SK-N-SH (cell line): ENCODE results near the gene YARS1. TPM values are rescaled to one million over a fixed set of nuclear protein-coding genes. Genes with fewer than 3 reads are reported as not detected.

Experiments used
- CTCF ChIA-PET: fragments of 300-600, 350-600 bp; formaldehyde crosslinking; extraction: SDS; loops from one replicate; lab custom pipeline; 2021; lab: Yijun Ruan, JAX
- POLR2A ChIA-PET: fragments of 350-600 bp; sonication (Branson Sonifier 250); formaldehyde crosslinking; extraction: SDS; loops from one replicate; lab custom pipeline; 2020; ENCODE audit warnings: antibody characterized with exemption, inconsistent platforms; lab: Yijun Ruan, JAX
- DNase-seq: peaks from one replicate; pipeline ENCODE4 v3.0.0; 2012
- H2AFZ ChIP-seq: fragments of 200-600 bp; sonication (generic); 2 replicates; pipeline ENCODE4 v1.8.1; 2016; ENCODE audit warnings: antibody characterized with exemption, mild to moderate bottlenecking, low read depth
- H3F3A ChIP-seq: fragments of 200-600 bp; sonication (generic); replicated peaks from 2 replicates; pipeline ENCODE3; 2016; ENCODE audit warnings: antibody characterized with exemption, mild to moderate bottlenecking; ENCODE audit not compliant: insufficient read depth
- H3K27ac ChIP-seq, 2 experiments: fragments of 200-500 bp in 1 of 2; fragments of 200-600 bp in 1 of 2; sonication (Bioruptor generic) in 1 of 2; sonication (generic), shearing (Covaris generic) in 1 of 2; 2 replicates each; pipeline versions ENCODE4 v1.5.1 to v1.6.1; 2014 to 2016; ENCODE audit warnings: low read depth in 2 of 2, inconsistent platforms in 1 of 2, low read length in 1 of 2, mild to moderate bottlenecking in 1 of 2, mixed read lengths in 1 of 2
- H3K27me3 ChIP-seq: fragments of 200-600 bp; sonication (generic), shearing (Covaris generic); 2 replicates; pipeline ENCODE4 v1.6.1; 2016; ENCODE audit warnings: mixed run types; ENCODE audit not compliant: insufficient read depth
- H3K36me3 ChIP-seq, 2 experiments: fragments of 200-500 bp in 1 of 2; fragments of 200-600 bp in 1 of 2; sonication (Bioruptor generic) in 1 of 2; sonication (generic) in 1 of 2; replicated peaks in 1 of 2; 2 replicates each; pipeline versions ENCODE3 to v1.5.1; 2014 to 2016; ENCODE audit warnings: low read length in 1 of 2, mild to moderate bottlenecking in 1 of 2; ENCODE audit not compliant: insufficient read depth in 2 of 2, control insufficient read depth in 1 of 2
- H3K4me1 ChIP-seq, 2 experiments: fragments of 200-500 bp in 1 of 2; fragments of 200-600 bp in 1 of 2; sonication (Bioruptor generic) in 1 of 2; sonication (generic), shearing (Covaris generic) in 1 of 2; 2 replicates each; pipeline versions ENCODE4 v1.5.1 to v1.6.1; 2014 to 2016; ENCODE audit warnings: low read depth in 1 of 2, low read length in 1 of 2, mixed run types in 1 of 2; ENCODE audit not compliant: insufficient read depth in 2 of 2, control insufficient read depth in 1 of 2
- H3K4me2 ChIP-seq: fragments of 200-600 bp; sonication (generic), shearing (Covaris generic); 2 replicates; pipeline ENCODE4 v1.6.1; 2017; ENCODE audit warnings: mixed run types
- H3K4me3 ChIP-seq, 2 experiments: fragments of 200-500 bp in 1 of 2; fragments of 200-600 bp in 1 of 2; sonication (Bioruptor generic) in 1 of 2; sonication (generic), shearing (Covaris generic) in 1 of 2; 2 replicates each; pipeline versions ENCODE4 v1.5.1 to v1.8.1; 2014 to 2016; ENCODE audit warnings: low read depth in 2 of 2, inconsistent platforms in 1 of 2, low read length in 1 of 2, mild to moderate bottlenecking in 1 of 2, mixed read lengths in 1 of 2, moderate library complexity in 1 of 2
- H3K79me2 ChIP-seq: fragments of 200-600 bp; sonication (generic); 2 replicates; pipeline ENCODE4 v1.8.1; 2017; ENCODE audit warnings: mild to moderate bottlenecking; ENCODE audit not compliant: insufficient read depth
- H3K9ac ChIP-seq: fragments of 200-600 bp; sonication (generic); 2 replicates; pipeline ENCODE4 v1.6.1; 2017; ENCODE audit warnings: mixed run types
- H3K9me2 ChIP-seq: fragments of 200-600 bp; sonication (generic); 2 replicates; pipeline ENCODE4 v1.6.1; 2017; ENCODE audit warnings: mixed run types
- H3K9me3 ChIP-seq: fragments of 200-600 bp; sonication (generic); 2 replicates; pipeline ENCODE4 v1.6.1; 2017; ENCODE audit warnings: mixed run types, mild to moderate bottlenecking, moderate library complexity
- H4K20me1 ChIP-seq: fragments of 200-600 bp; sonication (generic); 2 replicates; pipeline ENCODE4 v1.6.1; 2017; ENCODE audit warnings: mild to moderate bottlenecking, mixed run types; ENCODE audit not compliant: insufficient read depth
- ELF1 ChIP-seq: IDR thresholded peaks from 2 replicates; pipeline ENCODE4 v1.4.0; 2012
- FOXM1 ChIP-seq: IDR thresholded peaks from 2 replicates; pipeline ENCODE4 v1.4.0; 2012; ENCODE audit warnings: low read depth, mild to moderate bottlenecking
- GABPA ChIP-seq: IDR thresholded peaks from 2 replicates; pipeline ENCODE4 v1.4.0; 2012; ENCODE audit warnings: low read depth, mild to moderate bottlenecking
- GATA2 ChIP-seq: sonication (generic); formaldehyde crosslinking; IDR thresholded peaks from 2 replicates; pipeline ENCODE4 v1.5.0; 2020; ENCODE audit warnings: mild to moderate bottlenecking, missing genetic modification reagents
- RFX5 ChIP-seq: IDR thresholded peaks from 2 replicates; pipeline ENCODE4 v1.6.1; 2012; ENCODE audit warnings: mild to moderate bottlenecking, improper control_type of control experiment, low read length
- SMC3 ChIP-seq: IDR thresholded peaks from 2 replicates; pipeline ENCODE4 v1.6.1; 2012; ENCODE audit warnings: low read depth, low read length, improper control_type of control experiment
- TAF1 ChIP-seq: IDR thresholded peaks from 2 replicates; pipeline ENCODE4 v1.6.1; 2012; ENCODE audit warnings: low read depth, mild to moderate bottlenecking, low read length, moderate library complexity, borderline replicate concordance
- TCF12 ChIP-seq: IDR thresholded peaks from 2 replicates; pipeline ENCODE4 v1.4.0; 2012
- TEAD4 ChIP-seq: IDR thresholded peaks from 2 replicates; pipeline ENCODE4 v1.4.0; 2012; ENCODE audit warnings: mild to moderate bottlenecking, borderline replicate concordance; ENCODE audit not compliant: insufficient read depth
- YY1 ChIP-seq: IDR thresholded peaks from 2 replicates; pipeline ENCODE4 v1.4.0; 2012; ENCODE audit warnings: low read depth, mild to moderate bottlenecking
- WGBS: methylation state at CpG from one replicate; pipeline ENCODE4 v1.1.6; 2017; ENCODE audit warnings: low lambda C conversion rate; 5-methylcytosine and 5-hydroxymethylcytosine counted together
- polyA plus RNA-seq, 3 experiments: library from polyadenylated mRNA; depleted of rRNA; stranded (reverse); fragments of >200 nt; gene quantifications; 2 replicates each; pipeline ENCODE4 v1.2.3, GENCODE V29; 2012
- TF ChIP-seq, protein P1 (sequence below): IDR thresholded peaks from 2 replicates; pipeline ENCODE4 v1.4.0; 2012; ENCODE audit warnings: low read depth, borderline replicate concordance

The YARS1 gene
- polyA plus RNA-seq, 1 of the 3 experiments (the other 2 are of a cell fraction), result 46.3 TPM

- Histone ChIP-seq H3K4me3 (no peak overlapping the region), H4K20me1 (peaks cover 5% of the 10 kb centered on the region; the same call in 1 of the 2 replicates), H3K27me3 (no peaks in the 10 kb centered on the region), H3K9me3 (no peaks in the 10 kb centered on the region), H3K79me2 (peaks cover 16% of the 10 kb centered on the region), H2AFZ (no peak overlapping the region), H3K4me2 (no peak overlapping the region), H3K9ac (no peak overlapping the region), H3K9me2 (no peaks in the 10 kb centered on the region), H3K27ac (no peak overlapping the region), H3K36me3 (peaks cover 22 to 51% of the 10 kb centered on the region in 2 experiments), H3K4me1 (peaks cover 0 to 1% of the 10 kb centered on the region in 2 experiments; a peak in 1 of 4 replicates), H3F3A (peaks cover 21% of the 10 kb centered on the region)
- no peak for TF ChIP-seq TAF1
- ChIA-PET POLR2A (no interaction called here), CTCF (no interaction called here)
- WGBS, result 82% methylated on average over 9 of the region's 9 CpGs
- no peak for DNase-seq
Observed at GRCh38 chr1:32801096-32801715, 16.0 kb downstream of the YARS1 start.

DNA sequence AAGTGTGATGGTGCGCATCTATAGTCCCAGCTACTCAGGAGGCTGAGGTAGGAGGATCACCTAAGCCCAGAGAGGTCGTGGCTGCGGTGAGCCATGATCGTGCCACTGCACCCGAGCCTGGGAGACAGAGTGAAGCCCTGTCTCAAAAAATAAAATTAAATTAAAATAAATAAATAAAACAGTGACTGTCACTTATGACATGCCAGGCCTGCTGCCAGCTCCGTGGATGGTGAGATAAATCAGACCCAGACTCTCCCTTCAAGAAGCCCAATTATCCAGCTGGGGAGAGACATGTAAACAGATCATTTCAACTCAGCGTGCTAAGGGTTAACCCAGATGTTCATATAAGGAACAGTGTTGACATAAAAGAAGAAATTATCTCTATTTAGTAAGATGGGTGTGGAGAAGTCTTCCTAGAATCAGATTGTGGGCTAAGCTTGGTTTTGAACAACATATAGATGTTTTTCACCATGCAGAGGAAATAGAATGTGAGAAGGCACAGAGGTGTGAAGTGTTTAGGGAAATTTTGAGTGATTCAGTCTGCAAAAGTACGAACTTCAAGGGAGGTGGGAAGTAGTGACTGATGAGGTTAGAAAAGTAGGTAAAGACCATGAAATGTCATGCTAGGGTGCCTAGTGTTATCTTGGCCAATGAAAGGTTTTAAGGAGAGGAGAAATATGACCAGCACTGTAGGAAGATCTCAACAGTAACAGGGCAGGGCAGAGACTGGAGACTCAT is 18.3 kb downstream of the YARS1 start:
- H3K36me3 ChIP-seq, result peaks cover 18 to 65% of the 10 kb centered on the region in 2 experiments
- H3K27ac ChIP-seq, result no peak overlapping the region
- H3K9me3 ChIP-seq, result no peaks in the 10 kb centered on the region
- no peak overlapping the region for H2AFZ ChIP-seq
- no peak overlapping the region for H3K9ac ChIP-seq
- no peaks in the 10 kb centered on the region; a peak in 1 of 4 replicates for H3K4me1 ChIP-seq
- no peak overlapping the region for H3K4me3 ChIP-seq
- H3F3A ChIP-seq, result peaks cover 31% of the 10 kb centered on the region
- DNase-seq, result peak; percentile 45
- no peak overlapping the region for H3K4me2 ChIP-seq
- WGBS, result 78% methylated on average over 8 of the region's 8 CpGs
- peaks cover 19% of the 10 kb centered on the region for H3K79me2 ChIP-seq
- no peaks in the 10 kb centered on the region for H3K27me3 ChIP-seq
- CTCF ChIA-PET, result interaction anchor here (0.9 kb wide), 1 partner anchor 9 kb away, joined by 3 read pairs; no protein-coding TSS in a partner anchor
- peaks cover 5% of the 10 kb centered on the region; the same call in 1 of the 2 replicates for H4K20me1 ChIP-seq
- POLR2A ChIA-PET, result no interaction called here
- no peaks in the 10 kb centered on the region for H3K9me2 ChIP-seq
- TF ChIP-seq SMC3, result no peak

DNA sequence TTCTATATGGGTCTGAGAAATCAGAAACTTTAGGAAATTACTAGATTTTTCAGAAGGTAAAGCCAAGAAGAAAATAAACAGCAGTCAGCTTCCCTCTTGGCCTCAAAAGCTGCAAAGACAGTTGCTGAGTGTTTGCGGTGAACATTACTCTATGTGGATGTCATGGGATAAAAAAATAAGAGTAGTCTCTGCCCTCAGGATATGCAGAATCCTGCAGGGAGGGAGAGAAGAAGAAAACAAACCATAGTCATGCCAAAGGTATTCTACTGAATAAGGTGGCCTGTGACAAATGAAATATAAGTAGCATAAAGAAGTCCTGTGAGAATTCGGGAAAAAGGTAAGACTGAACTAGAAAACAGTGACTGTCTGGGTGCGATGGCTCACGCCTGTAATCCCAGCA is 19.0 kb downstream of the YARS1 start:
- POLR2A ChIA-PET, result no interaction called here
- peaks cover 31% of the 10 kb centered on the region for H3F3A ChIP-seq
- H2AFZ ChIP-seq, result no peak overlapping the region
- no peaks in the 10 kb centered on the region for H3K9me3 ChIP-seq
- CTCF ChIA-PET, result interaction anchor here (0.9 to 1.4 kb wide), 2 partner anchors 10 to 23 kb away, joined by 3 to 4 read pairs; no protein-coding TSS in a partner anchor
- H3K79me2 ChIP-seq, result peaks cover 22% of the 10 kb centered on the region
- H4K20me1 ChIP-seq, result peaks cover 5% of the 10 kb centered on the region; the same call in 1 of the 2 replicates
- DNase-seq, result no peak
- H3K9me2 ChIP-seq, result no peaks in the 10 kb centered on the region
- H3K4me1 ChIP-seq, result no peaks in the 10 kb centered on the region; a peak in 1 of 4 replicates
- no peak overlapping the region for H3K4me3 ChIP-seq
- no peaks in the 10 kb centered on the region for H3K27me3 ChIP-seq
- whole genome bisulfite sequencing, result 93% methylated on average over 4 of the region's 4 CpGs
- peaks cover 18 to 69% of the 10 kb centered on the region in 2 experiments for H3K36me3 ChIP-seq
- TF ChIP-seq GABPA, result no peak
- TF ChIP-seq ELF1, result no peak
- TF ChIP-seq SMC3, result no peak
- TF ChIP-seq FOXM1, result no peak
- TF ChIP-seq GATA2 (CRISPR knock-in tag), result no peak
- TF ChIP-seq, protein P1, sequence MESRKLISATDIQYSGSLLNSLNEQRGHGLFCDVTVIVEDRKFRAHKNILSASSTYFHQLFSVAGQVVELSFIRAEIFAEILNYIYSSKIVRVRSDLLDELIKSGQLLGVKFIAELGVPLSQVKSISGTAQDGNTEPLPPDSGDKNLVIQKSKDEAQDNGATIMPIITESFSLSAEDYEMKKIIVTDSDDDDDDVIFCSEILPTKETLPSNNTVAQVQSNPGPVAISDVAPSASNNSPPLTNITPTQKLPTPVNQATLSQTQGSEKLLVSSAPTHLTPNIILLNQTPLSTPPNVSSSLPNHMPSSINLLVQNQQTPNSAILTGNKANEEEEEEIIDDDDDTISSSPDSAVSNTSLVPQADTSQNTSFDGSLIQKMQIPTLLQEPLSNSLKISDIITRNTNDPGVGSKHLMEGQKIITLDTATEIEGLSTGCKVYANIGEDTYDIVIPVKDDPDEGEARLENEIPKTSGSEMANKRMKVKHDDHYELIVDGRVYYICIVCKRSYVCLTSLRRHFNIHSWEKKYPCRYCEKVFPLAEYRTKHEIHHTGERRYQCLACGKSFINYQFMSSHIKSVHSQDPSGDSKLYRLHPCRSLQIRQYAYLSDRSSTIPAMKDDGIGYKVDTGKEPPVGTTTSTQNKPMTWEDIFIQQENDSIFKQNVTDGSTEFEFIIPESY, result no peak
- no peak for TF ChIP-seq TCF12
- TF ChIP-seq TEAD4, result no peak
- no peak for TF ChIP-seq RFX5
- TF ChIP-seq YY1, result no peak
- TF ChIP-seq, all 33 proteins: peak for 0
- H3K27ac ChIP-seq, result peak overlapping the region in 1 of 2 experiments; percentile 16; a peak in 1 of 4 replicates
- no peak overlapping the region for H3K4me2 ChIP-seq
- 0 out of 2 replicates have a peak overlapping the region, but pooled peaks have one; percentile 15 for H3K9ac ChIP-seq
